ENCODE data around the gene ZNF681. TPM values are rescaled to one million over a fixed set of nuclear protein-coding genes. Genes with fewer than 3 reads are reported as not detected.
"Not testable (repeated sequence)": the region's sequence is repeated elsewhere in the genome, so short reads cannot be mapped to it uniquely, and the experiment has no call there.

Gene ZNF681
- total RNA-seq, 1 donor: 2.2 TPM

- no peak for DNase-seq (ENCODE audit: low read depth in 2 of 3, low spot score in 2 of 3)
Measured at GRCh38 chr19:23698711-23699520, 59.8 kb downstream of the ZNF681 start.

DNA sequence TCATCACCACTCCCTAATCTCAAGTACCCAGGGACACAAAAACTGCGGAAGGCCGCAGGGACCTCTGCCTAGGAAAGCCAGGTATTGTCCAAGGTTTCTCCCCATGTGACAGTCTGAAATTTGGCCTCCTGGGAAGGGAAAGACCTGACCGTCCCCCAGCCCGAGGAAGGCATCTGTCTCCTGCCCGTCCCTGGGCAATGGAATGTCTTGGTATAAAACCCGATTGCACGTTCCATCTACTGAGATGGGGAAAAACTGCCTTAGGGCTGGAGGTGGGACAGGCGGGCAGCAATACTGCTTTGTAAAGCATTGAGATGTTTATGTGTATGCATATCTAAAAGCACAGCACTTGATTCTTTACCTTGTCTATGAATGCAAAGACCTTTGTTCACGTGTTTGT lies 65.8 kb downstream of the ZNF681 start:
- not testable (repeated sequence) for DNase-seq (ENCODE audit: low read depth in 2 of 3, low spot score in 2 of 3)

Other genes with a start within 250 kb of the ZNF681 start
- gene ZNF675, start 71.7 kb downstream of the ZNF681 start, total RNA-seq: 8.6 TPM
- 9.7 TPM for gene ZNF726, start 156.0 kb upstream of the ZNF681 start, total RNA-seq

Measured in hematopoietic multipotent progenitor cell (in vitro differentiated cells).